ENCODE measurements around the gene ARHGAP5. TPM values are rescaled to one million over a fixed set of nuclear protein-coding genes. Genes with fewer than 3 reads are reported as not detected.

ARHGAP5 gene
- total RNA-seq (ENCODE audit: unreplicated experiment): 73.8 TPM
- long read RNA-seq, partial matches to known transcripts: 0 of 2 reads
- long read RNA-seq, other reads (novel, unspliced or antisense): 2 of 2 reads

DNA sequence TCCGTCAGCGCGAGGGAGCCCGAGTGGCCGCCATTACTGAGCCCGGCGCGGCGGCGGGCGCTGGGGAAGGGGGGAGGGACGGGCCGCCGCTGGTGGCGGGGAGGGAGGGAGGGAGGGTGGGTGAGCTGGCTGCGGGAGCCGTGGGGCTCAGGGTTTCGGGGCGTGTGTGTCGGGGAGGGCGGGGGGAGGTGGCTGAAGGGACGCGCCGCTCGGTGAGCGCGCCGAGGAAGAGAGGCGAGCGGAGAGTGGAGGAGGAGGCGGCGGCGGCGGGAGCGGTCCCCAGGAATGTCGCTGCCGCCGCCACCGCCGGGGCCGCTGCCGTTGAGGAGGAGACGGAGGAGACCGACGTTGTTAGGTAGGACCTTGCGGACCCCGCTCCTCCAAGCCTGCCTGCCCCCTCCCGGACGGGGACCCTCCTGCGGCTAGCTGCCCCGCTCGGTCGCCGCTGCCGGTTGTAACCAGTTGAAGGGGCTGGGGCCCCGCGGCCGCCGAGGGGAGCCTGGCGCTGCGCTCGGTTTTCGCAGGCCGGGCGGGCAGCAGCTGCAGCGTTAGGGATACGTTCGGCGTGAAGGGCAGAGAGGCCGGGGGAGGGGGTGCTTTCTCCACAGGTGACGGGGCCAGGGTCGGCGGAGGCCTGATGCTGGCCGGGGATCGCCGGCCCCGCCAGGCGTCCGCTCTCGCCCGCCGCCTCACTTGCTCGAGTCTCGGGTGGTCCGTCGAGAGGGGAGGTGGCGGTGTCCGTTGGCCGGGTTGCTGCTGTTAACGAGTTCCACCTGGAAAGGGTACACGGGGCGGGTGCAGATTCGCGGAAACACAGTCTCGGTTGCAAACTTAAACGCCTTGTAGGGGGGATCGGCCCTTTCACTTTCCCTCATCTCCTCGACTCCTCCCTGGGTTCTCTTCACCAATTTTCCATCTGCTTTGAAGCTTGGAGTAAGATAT lies at the start of gene ARHGAP5:
Gene ARHGAP5, plus strand, starts transcription at position 224 of the 942 bp plus-strand sequence. CDS start 13,366 bp downstream, outside the sequence.
- peaks cover 12% of the 10 kb centered on the region for H3K4me1 Mint-ChIP-seq (ENCODE audit: low read depth, unreplicated experiment)
- no peaks in the 10 kb centered on the region for H3K36me3 Mint-ChIP-seq (ENCODE audit: unreplicated experiment)
- TF ChIP-seq, protein P1, sequence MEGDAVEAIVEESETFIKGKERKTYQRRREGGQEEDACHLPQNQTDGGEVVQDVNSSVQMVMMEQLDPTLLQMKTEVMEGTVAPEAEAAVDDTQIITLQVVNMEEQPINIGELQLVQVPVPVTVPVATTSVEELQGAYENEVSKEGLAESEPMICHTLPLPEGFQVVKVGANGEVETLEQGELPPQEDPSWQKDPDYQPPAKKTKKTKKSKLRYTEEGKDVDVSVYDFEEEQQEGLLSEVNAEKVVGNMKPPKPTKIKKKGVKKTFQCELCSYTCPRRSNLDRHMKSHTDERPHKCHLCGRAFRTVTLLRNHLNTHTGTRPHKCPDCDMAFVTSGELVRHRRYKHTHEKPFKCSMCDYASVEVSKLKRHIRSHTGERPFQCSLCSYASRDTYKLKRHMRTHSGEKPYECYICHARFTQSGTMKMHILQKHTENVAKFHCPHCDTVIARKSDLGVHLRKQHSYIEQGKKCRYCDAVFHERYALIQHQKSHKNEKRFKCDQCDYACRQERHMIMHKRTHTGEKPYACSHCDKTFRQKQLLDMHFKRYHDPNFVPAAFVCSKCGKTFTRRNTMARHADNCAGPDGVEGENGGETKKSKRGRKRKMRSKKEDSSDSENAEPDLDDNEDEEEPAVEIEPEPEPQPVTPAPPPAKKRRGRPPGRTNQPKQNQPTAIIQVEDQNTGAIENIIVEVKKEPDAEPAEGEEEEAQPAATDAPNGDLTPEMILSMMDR (IDR thresholded peaks at IDR 0.05; ENCODE audit: partially characterized antibody, unreplicated experiment): no peak
- peak within 1 kb of the TSS; percentile 97 for H3K4me3 Mint-ChIP-seq (ENCODE audit: unreplicated experiment)
- H3K27ac Mint-ChIP-seq (ENCODE audit: unreplicated experiment): peak within 1 kb of the TSS; percentile 91
- peaks cover 8% of the 10 kb centered on the region for H3K27me3 Mint-ChIP-seq (ENCODE audit: unreplicated experiment)
- peaks cover 9% of the 10 kb centered on the region for H3K9me3 Mint-ChIP-seq (ENCODE audit: unreplicated experiment)
- peak; percentile 84 for DNase-seq

- no peaks in the 10 kb centered on the region for H3K36me3 Mint-ChIP-seq (ENCODE audit: unreplicated experiment)
- TF ChIP-seq, protein P1 (IDR thresholded peaks at IDR 0.05; ENCODE audit: partially characterized antibody, unreplicated experiment): no peak
- no peak for DNase-seq
- no peaks in the 10 kb centered on the region for H3K4me1 Mint-ChIP-seq (ENCODE audit: low read depth, unreplicated experiment)
- H3K27ac Mint-ChIP-seq (ENCODE audit: unreplicated experiment): no peak overlapping the region
- no peaks in the 10 kb centered on the region for H3K9me3 Mint-ChIP-seq (ENCODE audit: unreplicated experiment)
- no peak overlapping the region for H3K4me3 Mint-ChIP-seq (ENCODE audit: unreplicated experiment)
- no peaks in the 10 kb centered on the region for H3K27me3 Mint-ChIP-seq (ENCODE audit: unreplicated experiment)
Measured at GRCh38 chr14:32028599-32028998, 48.5 kb upstream of the ARHGAP5 start.

DNA sequence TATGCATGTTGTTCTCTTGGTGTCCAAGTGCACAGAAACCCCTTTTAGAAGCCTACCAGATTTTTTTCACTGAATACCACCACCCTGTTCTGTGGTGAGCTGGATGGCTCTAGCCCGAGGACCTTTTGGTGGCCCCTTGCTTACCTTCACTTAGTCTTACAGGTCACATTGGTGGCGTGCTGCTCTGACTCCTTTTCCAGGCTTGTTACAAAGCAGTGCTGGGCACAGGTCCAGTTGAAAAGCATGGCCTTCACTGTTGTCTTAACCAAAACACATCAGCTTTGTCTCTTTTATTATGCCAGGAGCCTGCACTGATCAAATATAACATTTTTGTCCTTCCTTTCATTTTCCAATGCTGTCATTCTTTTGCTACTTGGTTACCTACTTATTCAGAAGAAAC lies 43.6 kb upstream of the ARHGAP5 start:
- Mint-ChIP-seq H3K27ac (ENCODE audit: unreplicated experiment) (no peak overlapping the region), H3K4me1 (ENCODE audit: low read depth, unreplicated experiment) (no peaks in the 10 kb centered on the region), H3K27me3 (ENCODE audit: unreplicated experiment) (peaks cover 1% of the 10 kb centered on the region), H3K4me3 (ENCODE audit: unreplicated experiment) (no peak overlapping the region), H3K9me3 (ENCODE audit: unreplicated experiment) (peaks cover 2% of the 10 kb centered on the region), H3K36me3 (ENCODE audit: unreplicated experiment) (no peaks in the 10 kb centered on the region)
- DNase-seq: no peak
- TF ChIP-seq, protein P1 (IDR thresholded peaks at IDR 0.05; ENCODE audit: partially characterized antibody, unreplicated experiment): no peak

DNA sequence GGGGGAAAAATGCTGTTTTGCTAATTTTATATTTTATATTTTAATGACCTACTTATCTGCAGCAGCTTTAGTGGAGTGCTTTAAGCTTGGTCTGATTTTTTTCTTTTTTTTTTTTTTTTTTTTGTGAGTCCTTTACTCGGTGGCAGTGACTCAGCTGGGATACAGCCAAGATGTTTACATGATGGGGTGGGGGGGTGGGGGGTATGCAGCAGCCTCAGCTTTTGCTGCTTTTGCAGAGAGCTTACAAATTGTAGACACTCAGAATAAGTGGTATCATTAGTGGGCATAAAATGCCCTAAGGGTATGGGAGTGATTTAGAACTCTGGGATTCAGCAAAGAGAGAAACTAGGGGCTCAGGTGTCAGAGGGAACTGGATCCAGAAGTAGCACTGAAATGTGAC lies 38.2 kb upstream of the ARHGAP5 start:
- Mint-ChIP-seq H3K36me3 (ENCODE audit: unreplicated experiment) (no peaks in the 10 kb centered on the region), H3K4me1 (ENCODE audit: low read depth, unreplicated experiment) (no peaks in the 10 kb centered on the region)
- TF ChIP-seq, protein P1 (IDR thresholded peaks at IDR 0.05; ENCODE audit: partially characterized antibody, unreplicated experiment): no peak

More for the DNA sequence above, 38.2 kb upstream of the ARHGAP5 start:
- DNase-seq: no peak
- H3K27ac Mint-ChIP-seq (ENCODE audit: unreplicated experiment): no peak overlapping the region
- no peak overlapping the region for H3K4me3 Mint-ChIP-seq (ENCODE audit: unreplicated experiment)
- H3K27me3 Mint-ChIP-seq (ENCODE audit: unreplicated experiment): peaks cover 1% of the 10 kb centered on the region
- H3K9me3 Mint-ChIP-seq (ENCODE audit: unreplicated experiment): peaks cover 2% of the 10 kb centered on the region

Measured in glutamatergic neuron (in vitro differentiated cells).